GM12874 (cell line): ENCODE measurements around the gene ADGRD1.

Experiments
- TF ChIP-seq, protein P1 (sequence below): IDR thresholded peaks from 2 replicates; pipeline ENCODE4 v1.5.1; 2011; ENCODE audit warnings: low read depth, mild to moderate bottlenecking, control low read depth, low read length, moderate library complexity; ENCODE audit not compliant: insufficient read depth

Gene ADGRD1

DNA sequence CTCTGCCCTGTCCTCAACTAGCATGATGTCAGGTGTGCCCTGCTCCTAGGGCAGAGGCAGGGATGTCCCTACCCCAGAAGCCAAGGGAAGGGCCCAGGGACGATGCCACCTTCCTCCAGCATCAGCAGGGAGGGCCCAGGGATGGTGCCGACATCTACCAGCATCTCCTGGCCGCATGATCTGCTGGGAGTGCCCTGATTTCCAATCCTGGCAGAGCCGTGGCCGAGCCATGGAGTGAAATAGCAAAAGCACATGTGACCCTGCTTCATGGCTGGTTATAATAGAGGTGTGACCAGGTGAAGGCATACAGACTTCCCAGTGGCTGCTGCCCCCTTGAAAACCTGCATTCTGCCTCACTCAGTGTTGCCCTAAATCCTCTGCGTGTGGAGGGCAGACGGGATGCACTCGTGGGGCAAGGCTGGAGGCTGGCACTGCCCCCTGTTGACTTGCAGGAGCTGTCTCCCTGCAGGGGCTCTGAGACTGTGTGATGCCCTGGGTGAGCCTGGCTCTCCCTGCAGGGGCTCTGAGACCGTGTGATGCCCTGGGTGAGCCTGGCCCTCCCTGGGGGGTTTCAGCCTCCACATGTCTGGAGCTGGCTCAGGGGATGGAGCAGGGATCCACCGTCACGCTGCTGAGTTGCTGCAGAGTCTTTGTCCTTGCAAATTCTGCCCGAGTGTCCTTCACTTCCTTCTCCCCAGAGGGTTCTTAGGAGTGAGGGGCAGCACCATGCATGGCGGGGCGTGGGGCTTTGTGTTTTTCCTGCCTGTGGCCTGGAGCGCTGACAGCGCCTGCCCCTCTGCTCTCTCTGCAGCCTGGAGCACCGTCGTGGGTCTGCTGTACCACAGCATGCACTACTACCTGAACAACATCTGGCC, 51.7 kb downstream of the ADGRD1 start:
- TF ChIP-seq, protein P1, sequence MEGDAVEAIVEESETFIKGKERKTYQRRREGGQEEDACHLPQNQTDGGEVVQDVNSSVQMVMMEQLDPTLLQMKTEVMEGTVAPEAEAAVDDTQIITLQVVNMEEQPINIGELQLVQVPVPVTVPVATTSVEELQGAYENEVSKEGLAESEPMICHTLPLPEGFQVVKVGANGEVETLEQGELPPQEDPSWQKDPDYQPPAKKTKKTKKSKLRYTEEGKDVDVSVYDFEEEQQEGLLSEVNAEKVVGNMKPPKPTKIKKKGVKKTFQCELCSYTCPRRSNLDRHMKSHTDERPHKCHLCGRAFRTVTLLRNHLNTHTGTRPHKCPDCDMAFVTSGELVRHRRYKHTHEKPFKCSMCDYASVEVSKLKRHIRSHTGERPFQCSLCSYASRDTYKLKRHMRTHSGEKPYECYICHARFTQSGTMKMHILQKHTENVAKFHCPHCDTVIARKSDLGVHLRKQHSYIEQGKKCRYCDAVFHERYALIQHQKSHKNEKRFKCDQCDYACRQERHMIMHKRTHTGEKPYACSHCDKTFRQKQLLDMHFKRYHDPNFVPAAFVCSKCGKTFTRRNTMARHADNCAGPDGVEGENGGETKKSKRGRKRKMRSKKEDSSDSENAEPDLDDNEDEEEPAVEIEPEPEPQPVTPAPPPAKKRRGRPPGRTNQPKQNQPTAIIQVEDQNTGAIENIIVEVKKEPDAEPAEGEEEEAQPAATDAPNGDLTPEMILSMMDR: peak; percentile 31; the same call in 1 of the 2 replicates

DNA sequence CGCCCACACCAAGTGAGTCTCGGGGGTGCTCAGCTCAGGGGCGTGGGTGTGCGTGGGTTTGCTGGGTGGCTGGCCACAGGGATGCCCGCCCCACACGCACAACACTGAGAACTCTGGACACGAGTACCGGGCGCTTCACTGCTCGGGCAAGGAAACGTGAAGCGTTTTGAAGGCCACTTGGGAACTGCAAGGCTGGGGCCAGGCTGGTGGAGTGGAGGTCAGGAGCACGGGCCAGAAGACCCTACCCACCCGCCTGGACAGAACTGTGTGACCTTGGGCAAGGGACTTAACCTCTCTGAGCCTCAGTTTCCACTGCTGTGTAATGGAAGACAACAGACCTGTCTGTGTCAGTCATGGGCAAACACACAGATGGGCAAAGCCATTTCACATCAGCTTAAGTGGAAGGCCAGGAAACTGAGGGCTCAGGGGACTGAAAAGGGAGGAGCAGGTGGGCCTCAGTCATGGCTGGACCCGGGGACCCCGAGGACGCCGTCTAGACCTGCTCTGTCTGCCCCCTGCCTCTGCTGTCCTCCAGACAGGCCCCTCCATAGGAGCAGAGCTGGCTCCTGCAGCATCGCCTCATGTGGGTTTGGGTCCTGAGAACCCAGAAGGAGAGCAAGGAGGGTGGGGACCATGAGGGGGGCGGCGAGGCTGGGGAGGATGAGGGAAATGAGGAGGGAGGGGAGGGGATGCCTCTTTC, 52.5 kb downstream of the ADGRD1 start:
- TF ChIP-seq, protein P1: no peak

- TF ChIP-seq, protein P1: no peak
These were observed 53.5 kb downstream of the ADGRD1 start for GRCh38 chr12:131007031-131007739.

GRCh38 chr12:131007740-131008117, 54.0 kb downstream of the ADGRD1 start:
- TF ChIP-seq, protein P1: no peak

GRCh38 chr12:131008131-131008912, 54.6 kb downstream of the ADGRD1 start:
- TF ChIP-seq, protein P1: no peak

- TF ChIP-seq, protein P1: no peak
These were observed 55.2 kb downstream of the ADGRD1 start for GRCh38 chr12:131008913-131009270.
